ENCODE measurements around the gene MICAL3. TPM values are rescaled to one million over a fixed set of nuclear protein-coding genes. Genes with fewer than 3 reads are reported as not detected.

MICAL3 gene
- total RNA-seq, 1 donor from 2014 or later: 36.9 TPM

- H3K4me1 ChIP-seq: no peaks in the 10 kb centered on the region
- no peak overlapping the region for H3K4me3 ChIP-seq
- H3K9me3 ChIP-seq: no peaks in the 10 kb centered on the region
- no peak for TF ChIP-seq CTCF (IDR thresholded peaks at IDR 0.05)
- no peak for DNase-seq (ENCODE audit: low spot score in 2 of 2)
- H3K27ac ChIP-seq: no peak overlapping the region
- H3K27me3 ChIP-seq: no peaks in the 10 kb centered on the region
- H3K36me3 ChIP-seq: peaks cover 59 to 84% of the 10 kb centered on the region in 2 donors
- intact Hi-C loops (cut with DNase I): no loop called here
These were observed 217.3 kb downstream of the MICAL3 start for GRCh38 chr22:17807086-17807485.

- intact Hi-C loops (cut with DNase I): no loop called here
- Histone ChIP-seq H3K36me3 (peaks cover 54 to 77% of the 10 kb centered on the region in 2 donors), H3K27me3 (no peaks in the 10 kb centered on the region), H3K4me1 (no peaks in the 10 kb centered on the region), H3K9me3 (no peaks in the 10 kb centered on the region), H3K27ac (no peak overlapping the region), H3K4me3 (no peak overlapping the region)
- no peak for TF ChIP-seq CTCF (IDR thresholded peaks at IDR 0.05)
- no peak for DNase-seq (ENCODE audit: low spot score in 2 of 2)
These were observed 217.9 kb downstream of the MICAL3 start for GRCh38 chr22:17806437-17806836.

GRCh38 chr22:17804331-17805080, 219.9 kb downstream of the MICAL3 start:
- Histone ChIP-seq H3K36me3 (peaks cover 39 to 60% of the 10 kb centered on the region in 2 donors), H3K4me1 (no peaks in the 10 kb centered on the region), H3K27ac (no peak overlapping the region), H3K27me3 (no peaks in the 10 kb centered on the region), H3K4me3 (no peak overlapping the region), H3K9me3 (no peaks in the 10 kb centered on the region)
- TF ChIP-seq CTCF (IDR thresholded peaks at IDR 0.05): no peak
- intact Hi-C loops (cut with DNase I): no loop called here
- no peak for DNase-seq (ENCODE audit: low spot score in 2 of 2)

GRCh38 chr22:17803609-17804270, 220.6 kb downstream of the MICAL3 start:
- H3K27ac ChIP-seq: no peak overlapping the region
- no peaks in the 10 kb centered on the region for H3K27me3 ChIP-seq
- H3K4me1 ChIP-seq: no peaks in the 10 kb centered on the region
- H3K4me3 ChIP-seq: no peak overlapping the region
- H3K36me3 ChIP-seq: peaks cover 33 to 52% of the 10 kb centered on the region in 2 donors
- no peaks in the 10 kb centered on the region for H3K9me3 ChIP-seq
- intact Hi-C loops (cut with DNase I): no loop called here
- no peak for TF ChIP-seq CTCF (IDR thresholded peaks at IDR 0.05)
- DNase-seq (ENCODE audit: low spot score in 2 of 2): no peak

GRCh38 chr22:17802822-17803221, 221.5 kb downstream of the MICAL3 start:
- Histone ChIP-seq H3K27me3 (no peaks in the 10 kb centered on the region), H3K4me1 (no peaks in the 10 kb centered on the region), H3K27ac (no peak overlapping the region), H3K4me3 (no peak overlapping the region), H3K9me3 (no peaks in the 10 kb centered on the region), H3K36me3 (peaks cover 24 to 43% of the 10 kb centered on the region in 2 donors)
- intact Hi-C loops (cut with DNase I): no loop called here
- DNase-seq (ENCODE audit: low spot score in 2 of 2): no peak
- TF ChIP-seq CTCF (IDR thresholded peaks at IDR 0.05): no peak

Measured in ascending aorta (tissue), 2 donors.